DOHH2 (cell line): ENCODE measurements around the gene FAM228B.

Source experiments
- H3F3A ChIP-seq: fragments of 200-600 bp; sonication (generic), shearing (Covaris generic); 2 replicates; pipeline ENCODE4 v1.6.0; 2016; ENCODE audit warnings: antibody characterized with exemption, mild to moderate bottlenecking; ENCODE audit not compliant: control insufficient read depth, insufficient read depth
- H3K27ac ChIP-seq: fragments of 200-600 bp; sonication (generic); 2 replicates; pipeline ENCODE4 v1.5.1; 2014; ENCODE audit warnings: low read depth, mild to moderate bottlenecking, low read length, moderate library complexity
- H3K27me3 ChIP-seq: fragments of 200-600 bp; sonication (generic); 2 replicates; pipeline ENCODE4 v1.6.1; 2014; ENCODE audit warnings: mild to moderate bottlenecking, low read length, mixed read lengths; ENCODE audit not compliant: control insufficient read depth
- H3K36me3 ChIP-seq: fragments of 200-600 bp; sonication (generic); 2 replicates; pipeline ENCODE4 v1.6.1; 2014; ENCODE audit warnings: mild to moderate bottlenecking, low read length, moderate library complexity, mixed read lengths; ENCODE audit not compliant: control insufficient read depth
- H3K4me1 ChIP-seq: fragments of 200-600 bp; sonication (generic); 2 replicates; pipeline ENCODE4 v1.6.1; 2014; ENCODE audit warnings: mild to moderate bottlenecking, low read length, mixed read lengths; ENCODE audit not compliant: control insufficient read depth
- H3K4me2 ChIP-seq: fragments of 200-600 bp; sonication (generic); 2 replicates; pipeline ENCODE4 v1.6.0; 2014; ENCODE audit warnings: mild to moderate bottlenecking, low read length, moderate library complexity
- H3K4me3 ChIP-seq: fragments of 200-600 bp; sonication (generic); 2 replicates; pipeline ENCODE4 v1.5.1; 2014; ENCODE audit warnings: mild to moderate bottlenecking, low read length, mixed read lengths
- H3K79me2 ChIP-seq: fragments of 200-600 bp; sonication (generic); 2 replicates; pipeline ENCODE4 v1.6.1; 2014; ENCODE audit warnings: mild to moderate bottlenecking, low read length, mixed read lengths; ENCODE audit not compliant: control insufficient read depth
- H3K9me2 ChIP-seq: fragments of 200-600 bp; sonication (generic); replicated peaks from 2 replicates; pipeline ENCODE4 v1.6.1; 2014; ENCODE audit warnings: mild to moderate bottlenecking, low read length, mixed read lengths; ENCODE audit not compliant: control insufficient read depth
- H3K9me3 ChIP-seq: fragments of 200-600 bp; sonication (generic); 2 replicates; pipeline ENCODE4 v1.6.1; 2014; ENCODE audit warnings: antibody characterized with exemption, low read length, mixed read lengths; ENCODE audit not compliant: control insufficient read depth, insufficient read depth
- H4K20me1 ChIP-seq: fragments of 200-600 bp; sonication (generic); 2 replicates; pipeline ENCODE4 v1.6.0; 2014; ENCODE audit warnings: low read depth, mild to moderate bottlenecking, antibody characterized with exemption, low read length, moderate library complexity; ENCODE audit not compliant: control insufficient read depth, insufficient read depth
- EZH2phosphoT487 ChIP-seq: fragments of 200-600 bp; sonication (generic); IDR thresholded peaks from 2 replicates; pipeline ENCODE4 v1.6.1; 2017; ENCODE audit warnings: borderline replicate concordance, mild to moderate bottlenecking, antibody characterized with exemption, low read length, moderate library complexity, mixed read lengths
- TF ChIP-seq, protein P1 (sequence below): fragments of 200-600 bp; sonication (generic); IDR thresholded peaks from one replicate; pipeline ENCODE4 v1.5.1; 2014; ENCODE audit warnings: antibody characterized with exemption, mild to moderate bottlenecking, low read depth, low read length; ENCODE audit not compliant: poor library complexity, severe bottlenecking

Gene FAM228B

GRCh38 chr2:24162494-24162893, 39.2 kb downstream of the FAM228B start:
- Histone ChIP-seq H3K79me2 (no peaks in the 10 kb centered on the region), H3F3A (no peaks in the 10 kb centered on the region), H3K4me3 (no peak overlapping the region), H4K20me1 (no peaks in the 10 kb centered on the region), H3K4me1 (peaks cover 6% of the 10 kb centered on the region), H3K27ac (no peak overlapping the region), H3K9me2 (no peaks in the 10 kb centered on the region), H3K27me3 (no peaks in the 10 kb centered on the region), H3K9me3 (no peaks in the 10 kb centered on the region), H3K4me2 (no peak overlapping the region), H3K36me3 (no peaks in the 10 kb centered on the region)
- TF ChIP-seq EZH2phosphoT487, result no peak
- TF ChIP-seq, protein P1, sequence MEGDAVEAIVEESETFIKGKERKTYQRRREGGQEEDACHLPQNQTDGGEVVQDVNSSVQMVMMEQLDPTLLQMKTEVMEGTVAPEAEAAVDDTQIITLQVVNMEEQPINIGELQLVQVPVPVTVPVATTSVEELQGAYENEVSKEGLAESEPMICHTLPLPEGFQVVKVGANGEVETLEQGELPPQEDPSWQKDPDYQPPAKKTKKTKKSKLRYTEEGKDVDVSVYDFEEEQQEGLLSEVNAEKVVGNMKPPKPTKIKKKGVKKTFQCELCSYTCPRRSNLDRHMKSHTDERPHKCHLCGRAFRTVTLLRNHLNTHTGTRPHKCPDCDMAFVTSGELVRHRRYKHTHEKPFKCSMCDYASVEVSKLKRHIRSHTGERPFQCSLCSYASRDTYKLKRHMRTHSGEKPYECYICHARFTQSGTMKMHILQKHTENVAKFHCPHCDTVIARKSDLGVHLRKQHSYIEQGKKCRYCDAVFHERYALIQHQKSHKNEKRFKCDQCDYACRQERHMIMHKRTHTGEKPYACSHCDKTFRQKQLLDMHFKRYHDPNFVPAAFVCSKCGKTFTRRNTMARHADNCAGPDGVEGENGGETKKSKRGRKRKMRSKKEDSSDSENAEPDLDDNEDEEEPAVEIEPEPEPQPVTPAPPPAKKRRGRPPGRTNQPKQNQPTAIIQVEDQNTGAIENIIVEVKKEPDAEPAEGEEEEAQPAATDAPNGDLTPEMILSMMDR, result no peak

- Histone ChIP-seq H3K79me2 (no peaks in the 10 kb centered on the region), H3K4me3 (no peak overlapping the region), H3K9me3 (no peaks in the 10 kb centered on the region), H3K4me1 (peaks cover 6% of the 10 kb centered on the region), H3K27me3 (no peaks in the 10 kb centered on the region), H3K4me2 (no peak overlapping the region), H3F3A (no peaks in the 10 kb centered on the region), H3K27ac (no peak overlapping the region), H3K9me2 (no peaks in the 10 kb centered on the region), H4K20me1 (no peaks in the 10 kb centered on the region), H3K36me3 (no peaks in the 10 kb centered on the region)
- TF ChIP-seq EZH2phosphoT487, result no peak
- TF ChIP-seq, protein P1, result no peak
These were observed 39.9 kb downstream of the FAM228B start for GRCh38 chr2:24163186-24163585.

DNA sequence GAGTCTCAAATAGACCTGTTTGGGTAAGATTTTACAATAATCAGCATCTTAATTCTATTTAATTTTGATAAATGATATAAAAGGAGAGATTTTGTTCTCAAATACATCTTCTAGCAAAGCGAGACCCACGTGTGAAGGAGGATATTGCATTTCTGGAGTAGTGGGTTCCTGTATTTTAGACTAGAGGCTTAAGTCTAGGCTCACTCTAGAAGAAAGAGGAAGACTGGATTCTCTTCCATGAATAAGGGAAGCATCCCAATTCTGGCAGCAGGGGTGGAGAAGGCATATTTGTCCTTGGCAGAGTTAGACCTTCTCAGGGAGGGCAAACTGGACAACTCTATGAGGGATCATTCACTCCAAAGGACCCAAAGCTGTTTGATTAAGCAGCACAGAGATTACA, 40.3 kb downstream of the FAM228B start:
- no peaks in the 10 kb centered on the region for H3K9me3 ChIP-seq
- H3K36me3 ChIP-seq, result no peaks in the 10 kb centered on the region
- H3F3A ChIP-seq, result no peaks in the 10 kb centered on the region
- H3K27me3 ChIP-seq, result no peaks in the 10 kb centered on the region
- no peak overlapping the region for H3K4me3 ChIP-seq
- no peak overlapping the region for H3K4me2 ChIP-seq
- no peaks in the 10 kb centered on the region for H3K9me2 ChIP-seq
- H3K4me1 ChIP-seq, result peaks cover 6% of the 10 kb centered on the region
- no peak overlapping the region for H3K27ac ChIP-seq
- TF ChIP-seq EZH2phosphoT487, result no peak
- TF ChIP-seq, protein P1, result no peak
- H4K20me1 ChIP-seq, result no peaks in the 10 kb centered on the region
- H3K79me2 ChIP-seq, result no peaks in the 10 kb centered on the region

- no peak overlapping the region for H3K4me3 ChIP-seq
- no peaks in the 10 kb centered on the region for H3K9me3 ChIP-seq
- no peaks in the 10 kb centered on the region for H4K20me1 ChIP-seq
- no peaks in the 10 kb centered on the region for H3K27me3 ChIP-seq
- no peaks in the 10 kb centered on the region for H3K36me3 ChIP-seq
- H3K9me2 ChIP-seq, result no peaks in the 10 kb centered on the region
- H3K4me1 ChIP-seq, result peaks cover 6% of the 10 kb centered on the region
- peak overlapping the region; percentile 22 for H3K4me2 ChIP-seq
- H3K79me2 ChIP-seq, result no peaks in the 10 kb centered on the region
- no peaks in the 10 kb centered on the region for H3F3A ChIP-seq
- TF ChIP-seq EZH2phosphoT487, result no peak
- TF ChIP-seq, protein P1, result peak; percentile 100
- no peak overlapping the region for H3K27ac ChIP-seq
These were observed 41.2 kb downstream of the FAM228B start for GRCh38 chr2:24164416-24164973.
